OCI-LY1 (cell line): ENCODE results near the gene CDKN2B-AS1.

Experiments used
- CTCF ChIP-seq: fragments of 200-600 bp; sonication (generic), shearing (Covaris generic); IDR thresholded peaks from 2 replicates; pipeline ENCODE4 v1.5.1; 2017; ENCODE audit warnings: mild to moderate bottlenecking, antibody characterized with exemption, low read length, moderate library complexity, mixed read lengths
- EZH2 ChIP-seq: fragments of 200-600 bp; sonication (generic), shearing (Covaris generic); IDR thresholded peaks from 2 replicates; pipeline ENCODE4 v1.8.0; 2017; ENCODE audit warnings: borderline replicate concordance, mixed run types, mild to moderate bottlenecking, antibody characterized with exemption, low read length, moderate library complexity, mixed read lengths

DNA sequence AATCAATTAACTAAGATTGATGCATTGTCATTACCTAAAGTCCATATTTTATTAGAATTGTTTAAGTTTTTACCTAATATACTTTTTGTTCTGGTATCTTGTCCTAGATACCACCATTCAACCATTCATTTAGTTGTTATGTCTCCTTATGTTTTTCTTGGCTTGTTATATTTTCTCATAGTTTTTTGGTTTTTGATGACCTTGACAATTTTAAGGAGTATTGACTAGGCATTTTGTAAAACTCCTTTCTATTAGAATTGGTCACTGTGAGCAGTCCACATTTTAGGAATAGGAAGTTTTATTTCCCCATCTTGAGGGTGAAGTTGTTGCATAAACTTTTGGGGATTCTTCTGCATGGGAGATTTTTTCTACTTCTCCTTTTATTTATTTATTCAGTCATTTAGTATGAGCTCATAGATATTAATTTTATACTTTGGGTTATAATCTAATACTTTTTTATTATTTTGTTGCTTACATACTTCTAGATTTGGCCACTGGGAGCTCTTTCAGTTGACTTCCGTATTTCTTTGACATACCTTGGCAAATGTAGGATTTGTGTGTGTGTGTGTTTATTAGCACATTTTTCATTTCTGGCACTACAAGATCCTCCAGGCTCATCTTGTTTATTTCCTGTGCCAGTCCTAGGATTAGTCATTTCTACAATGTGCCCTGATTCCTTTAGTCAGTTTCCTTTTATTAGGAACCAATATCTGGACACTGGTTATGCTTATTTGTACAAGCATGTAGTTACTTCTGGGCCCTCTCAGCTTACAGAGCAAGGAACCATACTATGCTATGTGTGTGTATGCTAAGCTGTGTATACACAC lies 149.4 kb downstream of the CDKN2B-AS1 start:
- TF ChIP-seq CTCF (no peak), EZH2 (no peak)
